Glomerular visceral epithelial cell (primary cell): ENCODE measurements around the gene GTF2H4.

ENCODE experiments used
- DNase-seq: peaks from one replicate; pipeline ENCODE4 v3.0.0-alpha.2; 2016; ENCODE audit errors: extremely low spot score

Gene GTF2H4

DNA sequence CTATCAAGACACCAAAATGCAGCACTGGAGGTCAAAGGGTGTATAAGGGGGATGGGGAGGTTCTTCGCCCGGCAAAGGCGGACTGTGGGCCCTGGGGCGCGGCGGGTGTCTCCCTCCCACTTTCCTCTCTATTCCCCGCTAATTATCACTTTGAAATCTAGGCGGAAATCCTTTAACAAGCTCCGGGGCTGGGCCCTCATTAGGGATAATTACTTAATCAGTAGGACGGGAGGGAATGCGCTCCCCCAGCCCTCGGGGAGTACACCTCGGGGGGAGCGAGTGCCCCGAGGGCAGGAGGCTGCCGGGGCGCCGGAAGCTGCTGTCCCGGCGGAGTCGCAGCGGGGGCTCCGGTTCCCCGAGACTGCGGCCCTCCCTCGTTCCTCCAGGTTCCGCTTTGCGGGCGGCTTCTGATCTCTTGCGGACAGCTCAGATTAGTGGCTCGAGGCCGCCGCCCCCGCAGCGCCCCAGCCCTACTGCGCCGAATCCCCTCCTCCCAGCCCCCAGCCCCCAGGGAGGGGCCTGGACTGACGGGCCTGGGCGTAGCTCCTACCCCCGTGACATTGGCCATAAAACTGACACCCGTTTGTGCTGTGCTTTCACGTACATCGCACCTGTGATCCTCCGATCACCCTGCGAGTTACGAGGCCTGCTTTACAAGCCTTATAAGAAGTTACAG, 47.5 kb downstream of the GTF2H4 start:
- DNase-seq, result peak; percentile 52

- DNase-seq, result no peak
These were observed 49.7 kb downstream of the GTF2H4 start for GRCh38 chr6:30957716-30958115.

DNA sequence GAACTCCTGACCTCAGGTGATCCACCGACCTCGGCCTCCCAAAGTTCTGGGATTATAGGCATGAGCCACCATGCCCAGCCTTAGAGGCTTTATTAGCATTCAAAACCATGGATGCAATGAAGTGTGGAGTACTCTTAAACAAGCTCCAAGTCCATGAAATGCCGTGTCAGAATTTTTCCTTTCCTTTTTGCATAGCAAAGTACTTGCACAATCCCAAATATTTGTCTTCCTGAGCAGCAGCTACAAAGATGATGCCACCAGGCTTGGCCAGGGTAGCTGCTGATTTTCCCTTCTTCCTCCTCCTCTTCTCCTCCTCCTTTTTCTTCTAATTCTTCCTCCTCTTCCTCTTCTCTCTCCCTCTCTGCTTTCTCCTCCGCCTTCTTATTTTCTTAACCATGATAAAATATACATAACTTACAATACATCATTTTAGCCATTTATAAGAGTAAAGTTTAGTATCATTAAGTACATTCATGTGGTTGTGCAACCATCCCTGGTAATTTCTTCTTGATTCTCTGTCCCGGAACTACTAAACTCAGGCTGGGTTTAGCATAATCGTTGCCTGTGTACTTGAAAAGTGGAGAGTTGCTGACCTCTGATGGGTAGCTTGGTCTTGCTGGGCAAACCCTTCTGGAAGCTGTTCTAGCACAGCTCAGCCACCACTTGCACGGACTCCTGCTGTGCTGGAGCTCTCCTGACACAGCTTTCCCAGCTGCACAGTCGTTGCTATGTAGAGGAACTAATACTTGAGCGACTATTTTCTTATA, 53.1 kb downstream of the GTF2H4 start:
- no peak for DNase-seq

DNA sequence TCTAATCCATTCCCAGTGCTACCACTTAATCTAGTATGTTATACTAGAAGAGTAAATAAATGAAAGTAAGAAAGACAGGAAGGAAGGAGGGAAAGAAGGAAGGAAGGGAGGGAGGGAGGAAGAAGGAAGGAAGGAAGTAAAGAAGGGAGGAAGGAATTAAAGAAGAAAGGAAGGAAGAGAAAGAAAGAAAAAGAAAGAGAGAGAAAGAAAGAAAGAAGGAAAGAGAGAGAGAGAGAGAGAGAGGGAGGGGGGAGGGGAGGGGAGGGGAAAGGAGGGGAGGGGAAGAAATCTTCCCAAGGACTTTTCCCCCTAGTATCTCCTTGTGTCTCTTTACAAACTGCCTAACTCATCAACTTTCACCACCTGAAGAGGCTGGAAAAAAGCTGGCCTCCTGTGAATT, 54.7 kb downstream of the GTF2H4 start:
- DNase-seq, result no peak

- DNase-seq, result no peak
These were observed 55.6 kb downstream of the GTF2H4 start for GRCh38 chr6:30963641-30964040.
